GM19468 (cell line): Measurements from ENCODE around the gene SEMA5B.

Experiments
- ATAC-seq: cut with Tn5 transposase; IDR thresholded peaks from one replicate; pipeline ENCODE4 v1.9.1; 2021; ENCODE audit warnings: mild to moderate bottlenecking, moderate library complexity, moderate number of reproducible peaks; ENCODE audit not compliant: unreplicated experiment; ENCODE audit errors: extremely low read depth

Gene SEMA5B

GRCh38 chr3:122873741-122874515, 153.6 kb downstream of the SEMA5B start:
- no peak for ATAC-seq

- no peak for ATAC-seq
These were observed 159.2 kb downstream of the SEMA5B start for GRCh38 chr3:122868322-122868721.

GRCh38 chr3:122864498-122864897, 163.1 kb downstream of the SEMA5B start:
- no peak for ATAC-seq

GRCh38 chr3:122862381-122862780, 165.2 kb downstream of the SEMA5B start:
- no peak for ATAC-seq
